ENCODE data around the gene PDE1C.
"Not testable (repeated sequence)": the region's sequence is repeated elsewhere in the genome, so short reads cannot be mapped to it uniquely, and the experiment has no call there.

PDE1C gene

DNA sequence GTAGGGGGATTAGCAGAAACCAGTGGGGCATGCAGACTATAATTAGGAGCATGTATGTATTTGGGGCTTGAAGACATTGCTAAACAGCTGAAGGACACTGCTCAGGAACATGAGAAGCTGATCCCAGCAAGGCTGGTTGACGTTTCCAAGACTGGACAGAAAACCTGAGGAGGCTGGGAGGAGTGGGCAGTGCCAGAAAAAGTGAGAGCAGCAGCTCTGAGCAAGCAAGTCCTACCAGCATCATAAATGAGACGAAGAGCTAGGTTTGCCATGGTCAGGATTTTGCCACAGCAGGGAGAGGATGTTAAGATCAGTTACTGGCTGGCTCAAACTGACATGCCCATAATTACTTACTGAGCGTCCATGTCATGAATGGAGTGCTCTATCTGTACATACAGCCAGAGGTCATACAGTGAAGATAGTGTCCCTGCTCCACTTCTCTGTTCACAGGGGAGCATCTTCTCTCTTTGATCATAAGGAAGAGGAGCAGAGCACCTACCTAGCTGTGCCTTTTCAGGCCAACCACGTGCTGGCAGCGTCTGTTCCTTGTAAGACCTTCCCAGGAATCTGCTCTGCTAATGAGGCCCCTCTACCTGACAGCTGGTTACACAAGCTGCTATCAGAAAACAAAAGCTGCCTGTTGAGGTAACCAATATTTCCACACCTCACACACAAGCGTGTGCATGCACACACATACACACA is 44.7 kb downstream of the PDE1C start:
- no peak for DNase-seq (ENCODE audit: low read depth)
- TF ChIP-seq, protein P1, sequence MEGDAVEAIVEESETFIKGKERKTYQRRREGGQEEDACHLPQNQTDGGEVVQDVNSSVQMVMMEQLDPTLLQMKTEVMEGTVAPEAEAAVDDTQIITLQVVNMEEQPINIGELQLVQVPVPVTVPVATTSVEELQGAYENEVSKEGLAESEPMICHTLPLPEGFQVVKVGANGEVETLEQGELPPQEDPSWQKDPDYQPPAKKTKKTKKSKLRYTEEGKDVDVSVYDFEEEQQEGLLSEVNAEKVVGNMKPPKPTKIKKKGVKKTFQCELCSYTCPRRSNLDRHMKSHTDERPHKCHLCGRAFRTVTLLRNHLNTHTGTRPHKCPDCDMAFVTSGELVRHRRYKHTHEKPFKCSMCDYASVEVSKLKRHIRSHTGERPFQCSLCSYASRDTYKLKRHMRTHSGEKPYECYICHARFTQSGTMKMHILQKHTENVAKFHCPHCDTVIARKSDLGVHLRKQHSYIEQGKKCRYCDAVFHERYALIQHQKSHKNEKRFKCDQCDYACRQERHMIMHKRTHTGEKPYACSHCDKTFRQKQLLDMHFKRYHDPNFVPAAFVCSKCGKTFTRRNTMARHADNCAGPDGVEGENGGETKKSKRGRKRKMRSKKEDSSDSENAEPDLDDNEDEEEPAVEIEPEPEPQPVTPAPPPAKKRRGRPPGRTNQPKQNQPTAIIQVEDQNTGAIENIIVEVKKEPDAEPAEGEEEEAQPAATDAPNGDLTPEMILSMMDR (IDR thresholded peaks at IDR 0.05; ENCODE audit: control insufficient read depth, extremely low read depth, insufficient read depth), result no peak
- H3K4me3 ChIP-seq (ENCODE audit: low read depth, low read length), result no peak overlapping the region

DNA sequence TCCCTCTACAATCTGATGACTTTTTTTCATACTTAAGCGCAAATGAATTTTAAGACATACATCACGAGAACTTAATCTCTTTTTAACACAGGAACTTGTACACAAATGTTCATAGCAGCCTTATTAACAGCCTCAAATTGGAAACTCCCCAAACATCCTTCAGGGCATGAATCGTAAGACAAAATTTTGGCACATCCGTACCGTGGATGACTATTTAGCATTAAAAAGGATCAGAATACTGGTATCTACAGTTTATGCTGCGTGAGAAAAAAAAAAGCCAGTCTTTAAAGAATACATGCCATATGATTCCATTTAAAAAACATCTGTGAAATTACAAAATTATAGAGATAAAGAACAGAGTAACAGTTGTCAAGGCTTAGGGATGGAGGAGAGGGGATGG is 46.8 kb downstream of the PDE1C start:
- DNase-seq (ENCODE audit: low read depth), result no peak
- TF ChIP-seq, protein P1 (IDR thresholded peaks at IDR 0.05; ENCODE audit: control insufficient read depth, extremely low read depth, insufficient read depth), result no peak
- H3K4me3 ChIP-seq (ENCODE audit: low read depth, low read length), result no peak overlapping the region

DNA sequence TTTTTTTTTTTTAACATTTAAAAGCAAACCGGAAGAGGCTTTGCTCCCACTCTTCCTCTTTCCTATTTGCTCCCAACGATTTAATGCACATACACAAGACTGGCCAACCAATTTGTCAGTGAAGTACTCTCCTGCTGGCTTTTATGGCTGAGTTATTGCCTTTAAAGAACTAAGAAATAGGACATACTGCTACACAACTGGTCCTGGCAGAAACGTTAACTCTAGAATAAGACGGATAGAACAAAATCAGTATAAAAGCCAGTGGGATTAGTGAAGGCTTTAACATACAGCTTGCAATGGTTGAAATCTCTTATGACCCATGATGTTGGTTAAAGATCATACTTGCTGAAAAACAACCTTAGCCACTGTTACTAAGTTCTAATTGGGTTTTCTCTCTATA is 47.2 kb downstream of the PDE1C start:
- TF ChIP-seq, protein P1 (IDR thresholded peaks at IDR 0.05; ENCODE audit: control insufficient read depth, extremely low read depth, insufficient read depth), result no peak
- H3K4me3 ChIP-seq (ENCODE audit: low read depth, low read length), result no peak overlapping the region
- DNase-seq (ENCODE audit: low read depth), result no peak

DNA sequence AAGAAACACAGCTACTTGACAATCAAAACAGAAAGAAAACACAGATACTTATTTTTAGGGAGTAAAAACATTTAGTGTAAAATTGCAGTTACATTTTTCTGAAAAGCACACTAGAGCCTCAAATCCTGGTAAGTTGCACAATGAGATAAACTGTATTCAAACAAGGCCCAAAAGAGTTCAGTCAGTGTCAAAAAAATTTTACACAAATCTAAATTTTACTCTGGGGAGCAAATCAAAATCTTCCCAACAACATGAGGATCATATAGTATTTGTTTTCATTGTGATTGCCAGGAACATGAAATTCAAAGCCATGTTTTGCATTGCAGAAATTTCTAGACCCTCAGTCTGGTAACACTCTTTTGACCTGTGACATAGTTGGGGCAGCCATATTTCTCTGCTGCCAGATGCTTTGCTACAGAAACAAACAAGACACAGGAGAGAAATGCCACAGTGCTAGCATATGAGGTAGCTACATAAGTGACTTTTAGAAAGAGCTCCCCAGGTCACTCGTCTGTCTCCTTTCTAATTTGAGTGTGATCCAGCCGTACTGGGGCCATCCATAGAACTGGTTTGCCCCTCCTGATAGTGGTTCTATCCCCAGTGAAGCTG is 49.6 kb downstream of the PDE1C start:
- no peak for DNase-seq (ENCODE audit: low read depth)
- TF ChIP-seq, protein P1 (IDR thresholded peaks at IDR 0.05; ENCODE audit: control insufficient read depth, extremely low read depth, insufficient read depth), result no peak
- no peak overlapping the region for H3K4me3 ChIP-seq (ENCODE audit: low read depth, low read length)

DNA sequence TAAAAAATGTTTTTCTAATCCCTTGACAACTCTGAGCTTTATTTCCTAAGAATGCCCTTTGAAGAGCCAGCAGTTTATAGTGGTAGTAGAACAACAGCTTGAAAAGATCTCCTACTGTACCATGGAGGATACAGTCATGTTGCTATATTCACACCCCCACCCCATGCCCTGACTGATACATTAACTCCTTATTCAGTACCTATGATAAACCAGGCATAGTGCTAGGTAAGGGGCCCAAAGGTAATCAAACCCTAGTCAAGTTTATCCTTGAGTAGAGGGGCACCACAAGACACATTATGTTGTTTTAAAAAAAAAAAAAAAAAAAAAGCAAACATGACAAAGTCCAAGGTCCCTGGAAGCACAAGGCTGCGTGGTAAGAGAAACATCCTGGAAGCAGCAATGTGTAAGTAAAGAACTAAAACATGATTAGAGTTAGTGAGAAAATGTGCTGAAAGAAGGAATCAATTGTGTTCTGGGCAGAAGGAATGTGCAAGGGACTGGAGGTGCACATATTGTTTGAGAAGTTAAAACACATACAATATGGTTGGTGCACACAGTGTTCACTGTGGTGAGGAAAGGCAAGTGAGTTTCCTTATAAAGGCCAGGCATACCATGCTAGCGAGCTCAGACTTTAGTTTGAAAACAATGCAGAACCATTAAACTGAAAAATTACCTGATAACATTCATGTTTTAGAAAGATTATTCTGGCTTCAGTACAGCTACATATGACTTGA is 51.2 kb downstream of the PDE1C start:
- TF ChIP-seq, protein P1 (IDR thresholded peaks at IDR 0.05; ENCODE audit: control insufficient read depth, extremely low read depth, insufficient read depth), result no peak
- no peak overlapping the region for H3K4me3 ChIP-seq (ENCODE audit: low read depth, low read length)
- no peak for DNase-seq (ENCODE audit: low read depth)

DNA sequence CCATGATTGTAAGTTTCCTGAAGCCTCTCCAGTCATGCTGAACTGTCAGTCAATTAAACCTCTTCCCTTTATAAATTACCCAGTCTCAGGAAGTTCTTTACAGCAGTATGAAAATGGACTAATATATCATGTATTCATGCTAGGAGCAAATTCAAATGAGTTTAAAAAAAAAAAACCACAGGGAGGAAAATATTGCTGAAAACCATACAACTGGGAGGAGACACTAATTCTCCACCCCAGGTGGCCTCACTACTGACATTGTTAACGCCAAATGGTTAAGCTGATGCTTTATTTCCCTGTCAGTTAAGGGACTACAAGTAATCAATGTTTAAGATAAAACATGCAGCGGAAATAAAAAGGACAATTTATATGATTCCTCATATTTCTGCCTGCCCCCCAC is 55.1 kb downstream of the PDE1C start:
- DNase-seq (ENCODE audit: low read depth), result no peak
- no peak overlapping the region for H3K4me3 ChIP-seq (ENCODE audit: low read depth, low read length)
- TF ChIP-seq, protein P1 (IDR thresholded peaks at IDR 0.05; ENCODE audit: control insufficient read depth, extremely low read depth, insufficient read depth), result no peak

DNA sequence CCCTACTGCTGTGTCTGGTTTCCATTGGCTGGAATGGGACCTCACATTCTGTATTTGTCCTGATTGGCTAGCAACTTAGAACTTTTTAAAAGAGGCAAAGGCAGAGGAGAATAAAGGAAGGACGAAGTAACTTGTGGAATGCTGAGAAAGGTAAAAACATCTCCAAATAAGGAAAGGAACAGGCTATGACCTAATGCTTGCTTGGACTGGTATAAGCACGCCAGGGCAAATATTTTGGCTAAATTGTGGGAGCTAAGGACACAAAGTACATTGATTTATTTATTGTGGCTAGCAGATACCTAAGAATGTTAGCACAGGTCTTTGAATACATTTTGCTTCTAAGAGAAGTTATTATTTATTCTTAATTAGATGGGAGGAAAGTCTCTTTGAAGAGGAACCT is 56.7 kb downstream of the PDE1C start:
- H3K4me3 ChIP-seq (ENCODE audit: low read depth, low read length); DNase-seq (ENCODE audit: low read depth): not testable (repeated sequence)
